HG03135 (cell line): ENCODE data around the gene KDM4B.
"Not testable (repeated sequence)": the region's sequence is repeated elsewhere in the genome, so short reads cannot be mapped to it uniquely, and the experiment has no call there.

Experiments used
- ATAC-seq: cut with Tn5 transposase; IDR thresholded peaks from one replicate; pipeline ENCODE4 v1.9.1; 2021; ENCODE audit warnings: mild to moderate bottlenecking, moderate library complexity; ENCODE audit not compliant: unreplicated experiment

The KDM4B gene

DNA sequence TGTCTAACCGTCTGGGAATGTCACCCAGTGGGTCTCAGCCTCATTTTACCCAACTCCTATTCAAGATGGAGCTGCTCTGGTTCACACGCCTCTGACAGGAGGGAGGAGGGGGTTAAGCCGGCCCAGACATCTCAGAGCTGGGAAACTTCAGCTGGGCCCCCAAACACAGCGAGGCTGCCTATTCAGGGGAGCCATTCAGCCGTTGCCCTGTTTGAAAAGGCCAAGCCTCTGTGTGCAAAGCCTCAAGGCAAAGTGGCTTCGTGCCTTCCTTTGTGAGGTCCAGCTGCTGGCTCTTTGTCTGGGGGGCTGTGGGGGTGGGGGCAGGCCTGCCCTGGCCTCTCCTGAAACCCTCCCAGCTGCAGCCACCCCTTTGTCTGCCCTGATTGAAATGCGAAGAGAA lies 224.3 kb downstream of the KDM4B start:
- ATAC-seq: no peak

DNA sequence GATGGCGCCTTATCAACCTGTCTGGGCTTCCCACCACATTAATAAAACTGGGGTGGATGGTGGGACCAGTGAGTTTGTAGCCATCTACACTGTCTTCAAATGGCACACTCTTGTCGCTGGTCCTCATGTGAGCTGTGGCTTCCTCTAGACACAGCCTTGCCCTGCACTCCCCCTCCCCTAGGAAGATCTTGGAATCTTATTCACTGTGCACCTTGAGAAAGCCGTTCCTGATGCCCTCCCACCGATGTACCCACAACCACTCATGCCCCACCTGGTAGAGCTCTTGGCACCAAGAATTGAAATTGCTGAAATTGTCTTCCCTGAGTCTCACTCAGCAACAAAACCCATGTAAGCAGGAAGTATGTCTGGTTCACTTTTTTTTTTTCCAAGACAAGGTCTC lies 225.7 kb downstream of the KDM4B start:
- ATAC-seq: no peak

DNA sequence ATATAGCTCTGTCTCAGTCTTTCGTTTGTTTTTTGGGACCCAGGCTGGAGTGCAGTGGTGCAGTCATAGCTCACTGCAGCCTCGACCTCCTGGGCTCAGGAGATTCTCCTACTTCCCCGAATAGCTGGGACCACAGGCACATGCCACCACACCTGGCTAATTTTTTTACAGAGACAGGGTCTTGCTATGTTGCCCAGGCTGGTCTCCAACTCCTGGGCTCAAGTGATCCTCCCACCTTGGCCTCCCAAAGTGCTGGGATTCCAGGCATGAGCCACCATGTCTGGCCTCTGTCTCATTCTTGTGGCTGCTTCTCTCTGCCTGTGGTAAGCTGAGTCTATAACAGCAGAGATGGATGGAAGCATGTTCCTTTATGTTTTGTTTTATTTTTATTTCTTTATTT lies 226.7 kb downstream of the KDM4B start:
- ATAC-seq: not testable (repeated sequence)

DNA sequence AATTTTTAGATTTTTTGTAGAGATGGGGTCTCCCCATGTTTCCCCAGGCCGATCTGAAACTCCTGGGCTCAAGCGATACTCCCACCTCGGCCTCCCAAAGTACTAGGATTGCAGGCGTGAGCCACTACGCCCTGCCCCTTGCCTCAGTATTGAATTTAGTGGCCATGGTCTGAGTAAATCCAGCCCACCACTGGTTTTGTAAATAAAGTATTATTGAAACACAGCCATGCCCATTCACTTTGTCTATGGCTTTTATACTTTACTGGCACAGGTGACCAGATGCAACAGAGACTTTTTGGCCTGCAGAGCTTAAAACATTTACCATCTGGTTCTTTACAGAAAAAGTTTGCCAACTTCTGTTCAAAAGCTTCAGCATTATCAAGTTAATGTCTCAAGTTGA lies 227.9 kb downstream of the KDM4B start:
- no peak for ATAC-seq

DNA sequence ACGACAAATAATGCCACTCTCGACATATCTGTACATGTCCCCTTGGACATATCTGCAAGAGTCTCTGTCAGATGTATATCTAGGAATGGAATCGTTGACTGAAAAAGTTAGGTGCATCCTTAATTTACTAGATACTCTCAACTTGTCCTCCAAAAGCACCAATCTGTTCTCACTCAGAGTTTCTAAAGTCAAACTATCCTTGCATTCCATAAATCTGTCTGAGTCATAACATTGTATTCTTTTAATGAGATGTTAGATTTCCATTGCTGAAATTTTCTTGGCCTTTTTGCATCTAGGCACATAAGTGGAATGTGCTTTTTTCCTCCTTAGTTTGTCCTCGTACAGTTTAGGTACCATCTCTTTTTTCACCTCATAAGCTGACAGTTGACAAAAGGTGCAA lies 231.9 kb downstream of the KDM4B start:
- no peak for ATAC-seq

DNA sequence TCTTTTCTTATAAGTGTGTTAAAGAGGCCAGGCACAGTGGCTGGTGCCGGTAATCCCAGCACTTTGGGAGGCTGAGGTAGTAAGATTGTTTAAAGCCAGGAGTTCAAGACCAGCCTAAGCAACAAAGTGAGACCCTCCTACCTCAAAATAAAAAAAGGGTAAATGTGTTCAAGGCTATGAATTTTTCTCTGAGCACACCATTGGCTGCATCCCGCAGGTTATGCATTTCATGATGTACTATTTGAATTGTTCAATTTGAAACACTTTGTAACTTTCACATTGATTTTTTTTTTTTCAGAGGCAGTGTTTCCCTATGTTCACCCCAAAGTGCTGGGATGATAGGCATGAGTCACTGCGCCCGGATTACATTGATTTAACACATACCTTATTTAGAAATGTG lies 233.6 kb downstream of the KDM4B start:
- no peak for ATAC-seq
